Calu3 (cell line): ENCODE measurements around the gene DUSP9. TPM values are rescaled to one million over a fixed set of nuclear protein-coding genes. Genes with fewer than 3 reads are reported as not detected.

Experiments
- BruUV-seq: library from RNA; stranded (reverse); fragments of 400-500 nt; replicated peaks from 2 replicates; lab custom pipeline; 2021; lab: Mats Ljungman, UMichigan
- CTCF ChIA-PET: fragments of 300-600 bp; sonication (Branson Sonifier 250); formaldehyde crosslinking; loops from one replicate; lab custom pipeline; 2022; ENCODE audit warnings: antibody characterized with exemption; lab: Charles Lee
- DNase-seq: peaks from one replicate; pipeline ENCODE4 v3.0.0; 2022
- H3K27ac Mint-ChIP-seq: one replicate; pipeline ENCODE4 v1.8.0; 2022; ENCODE audit warnings: mixed read lengths; ENCODE audit not compliant: unreplicated experiment
- H3K27me3 Mint-ChIP-seq: one replicate; pipeline ENCODE4 v1.8.0; 2022; ENCODE audit warnings: mixed read lengths; ENCODE audit not compliant: unreplicated experiment
- H3K36me3 Mint-ChIP-seq: one replicate; pipeline ENCODE4 v1.8.0; 2022; ENCODE audit warnings: mild to moderate bottlenecking, moderate library complexity, mixed read lengths; ENCODE audit not compliant: insufficient read depth, unreplicated experiment
- H3K4me1 Mint-ChIP-seq: one replicate; pipeline ENCODE4 v1.8.0; 2022; ENCODE audit warnings: mild to moderate bottlenecking, low read depth, mixed read lengths; ENCODE audit not compliant: unreplicated experiment
- H3K4me3 Mint-ChIP-seq: one replicate; pipeline ENCODE4 v1.8.0; 2022; ENCODE audit warnings: mild to moderate bottlenecking, low read depth, moderate library complexity, mixed read lengths; ENCODE audit not compliant: unreplicated experiment
- H3K9me3 Mint-ChIP-seq: one replicate; pipeline ENCODE4 v1.8.0; 2022; ENCODE audit warnings: low read depth, mixed read lengths; ENCODE audit not compliant: unreplicated experiment
- CTCF ChIP-seq: fragments of 200-600 bp; IDR thresholded peaks from one replicate; pipeline ENCODE4 v1.8.0; 2022; ENCODE audit warnings: antibody characterized with exemption; ENCODE audit not compliant: unreplicated experiment
- intact Hi-C: fragments of 100-400 bp; cut with micrococcal nuclease; formaldehyde crosslinking; loops from one replicate; pipeline ENCODE4 v1.10.0; 2022; ENCODE audit not compliant: unreplicated experiment
- total RNA-seq: library from RNA; stranded (reverse); gene quantifications from 2 replicates; pipeline ENCODE4 v1.2.3, GENCODE V29; 2022

The DUSP9 gene
- total RNA-seq, 1 experiment from 2014 or later, result 0.19 TPM

GRCh38 chrX:153640736-153641575 lies 6.0 kb upstream of the DUSP9 start:
- no peaks in the 10 kb centered on the region for H3K9me3 Mint-ChIP-seq
- CTCF ChIA-PET, result no interaction called here
- no peak overlapping the region for H3K4me3 Mint-ChIP-seq
- no peak overlapping the region for H3K27ac Mint-ChIP-seq
- no TSS peak for BruUV-seq
- H3K4me1 Mint-ChIP-seq, result peaks cover 2% of the 10 kb centered on the region
- intact Hi-C loops, result no loop called here
- no peak for DNase-seq
- H3K36me3 Mint-ChIP-seq, result peaks cover 6% of the 10 kb centered on the region
- peaks cover 96% of the 10 kb centered on the region for H3K27me3 Mint-ChIP-seq
- no peak for TF ChIP-seq CTCF

GRCh38 chrX:153641627-153642026 lies 5.4 kb upstream of the DUSP9 start:
- Mint-ChIP-seq H3K4me1 (peaks cover 7% of the 10 kb centered on the region), H3K27me3 (peaks cover 100% of the 10 kb centered on the region), H3K9me3 (no peaks in the 10 kb centered on the region), H3K27ac (no peak overlapping the region), H3K4me3 (no peak overlapping the region), H3K36me3 (peaks cover 6% of the 10 kb centered on the region)
- intact Hi-C loops, result no loop called here
- CTCF ChIA-PET, result no interaction called here
- no TSS peak for BruUV-seq
- TF ChIP-seq CTCF, result no peak
- no peak for DNase-seq

GRCh38 chrX:153642051-153642654 lies 4.8 kb upstream of the DUSP9 start:
- Mint-ChIP-seq H3K27ac (no peak overlapping the region), H3K36me3 (peaks cover 6% of the 10 kb centered on the region), H3K27me3 (peaks cover 97% of the 10 kb centered on the region), H3K4me3 (no peak overlapping the region), H3K9me3 (no peaks in the 10 kb centered on the region), H3K4me1 (peaks cover 7% of the 10 kb centered on the region)
- intact Hi-C loops, result no loop called here
- no peak for TF ChIP-seq CTCF
- no TSS peak for BruUV-seq
- no peak for DNase-seq
- CTCF ChIA-PET, result interaction anchor here (0.6 kb wide), 1 partner anchor 24 kb away, joined by 3 read pairs; no protein-coding TSS in a partner anchor

- no peaks in the 10 kb centered on the region for H3K9me3 Mint-ChIP-seq
- peaks cover 90% of the 10 kb centered on the region for H3K27me3 Mint-ChIP-seq
- intact Hi-C loops, result no loop called here
- DNase-seq, result no peak
- no TSS peak for BruUV-seq
- CTCF ChIA-PET, result interaction anchor here (0.6 kb wide), 1 partner anchor 24 kb away, joined by 3 read pairs; no protein-coding TSS in a partner anchor
- H3K4me1 Mint-ChIP-seq, result peaks cover 7% of the 10 kb centered on the region
- H3K36me3 Mint-ChIP-seq, result peaks cover 6% of the 10 kb centered on the region
- TF ChIP-seq CTCF, result no peak
- no peak overlapping the region for H3K4me3 Mint-ChIP-seq
- H3K27ac Mint-ChIP-seq, result no peak overlapping the region
Observed at GRCh38 chrX:153642655-153643430, 4.2 kb upstream of the DUSP9 start.
